NCI-H82 (cell line): Measurements from ENCODE around the gene NKX2-3.

Source experiments
- DNase-seq: peaks from one replicate; lab custom pipeline; 2025; lab: John Stamatoyannopoulos, UW

Gene NKX2-3

GRCh38 chr10:99532687-99533495, at the start of gene NKX2-3:
Gene NKX2-3, plus strand, starts transcription at chr10:99532942. Its CDS starts 190 bp downstream, at chr10:99533132.
- DNase-seq, result peak; percentile 91

- DNase-seq, result peak; percentile 36
Observed at GRCh38 chr10:99484626-99485581, 47.8 kb upstream of the NKX2-3 start.

GRCh38 chr10:99487125-99487807, 45.5 kb upstream of the NKX2-3 start:
- DNase-seq, result no peak

GRCh38 chr10:99489271-99489670, 43.5 kb upstream of the NKX2-3 start:
- no peak for DNase-seq

- no peak for DNase-seq
Observed at GRCh38 chr10:99497343-99498025, 35.3 kb upstream of the NKX2-3 start.

GRCh38 chr10:99506416-99506815, 26.3 kb upstream of the NKX2-3 start:
- no peak for DNase-seq

- no peak for DNase-seq
Observed at GRCh38 chr10:99507265-99507664, 25.5 kb upstream of the NKX2-3 start.

- no peak for DNase-seq
Observed at GRCh38 chr10:99513061-99513460, 19.7 kb upstream of the NKX2-3 start.

GRCh38 chr10:99519690-99520039, 13.1 kb upstream of the NKX2-3 start:
- no peak for DNase-seq

GRCh38 chr10:99520040-99520846, 12.5 kb upstream of the NKX2-3 start:
- DNase-seq, result no peak

- peak; percentile 63 for DNase-seq
Observed at GRCh38 chr10:99520847-99521764, 11.6 kb upstream of the NKX2-3 start.

GRCh38 chr10:99521765-99522469, 10.8 kb upstream of the NKX2-3 start:
- peak; percentile 28 for DNase-seq

- no peak for DNase-seq
Observed at GRCh38 chr10:99522470-99523250, 10.1 kb upstream of the NKX2-3 start.

- peak; percentile 18 for DNase-seq
Observed at GRCh38 chr10:99523251-99523773, 9.4 kb upstream of the NKX2-3 start.

- no peak for DNase-seq
Observed at GRCh38 chr10:99524050-99524666, 8.6 kb upstream of the NKX2-3 start.

GRCh38 chr10:99524736-99525380, 7.9 kb upstream of the NKX2-3 start:
- DNase-seq, result no peak

GRCh38 chr10:99525897-99526296, 6.8 kb upstream of the NKX2-3 start:
- no peak for DNase-seq
